GM08714 (cell line): ENCODE data around the gene CRYGN.

Experiments
- H3K4me3 ChIP-seq: fragments of 200-500 bp; sonication (Bioruptor generic); 2 replicates; pipeline ENCODE4 v1.5.1; 2014; ENCODE audit warnings: mild to moderate bottlenecking, low read length, inconsistent platforms
- ZNF274 ChIP-seq: IDR thresholded peaks from 2 replicates; pipeline ENCODE4 v1.6.1; 2012; ENCODE audit warnings: mild to moderate bottlenecking, low read depth, low read length

Gene CRYGN

DNA sequence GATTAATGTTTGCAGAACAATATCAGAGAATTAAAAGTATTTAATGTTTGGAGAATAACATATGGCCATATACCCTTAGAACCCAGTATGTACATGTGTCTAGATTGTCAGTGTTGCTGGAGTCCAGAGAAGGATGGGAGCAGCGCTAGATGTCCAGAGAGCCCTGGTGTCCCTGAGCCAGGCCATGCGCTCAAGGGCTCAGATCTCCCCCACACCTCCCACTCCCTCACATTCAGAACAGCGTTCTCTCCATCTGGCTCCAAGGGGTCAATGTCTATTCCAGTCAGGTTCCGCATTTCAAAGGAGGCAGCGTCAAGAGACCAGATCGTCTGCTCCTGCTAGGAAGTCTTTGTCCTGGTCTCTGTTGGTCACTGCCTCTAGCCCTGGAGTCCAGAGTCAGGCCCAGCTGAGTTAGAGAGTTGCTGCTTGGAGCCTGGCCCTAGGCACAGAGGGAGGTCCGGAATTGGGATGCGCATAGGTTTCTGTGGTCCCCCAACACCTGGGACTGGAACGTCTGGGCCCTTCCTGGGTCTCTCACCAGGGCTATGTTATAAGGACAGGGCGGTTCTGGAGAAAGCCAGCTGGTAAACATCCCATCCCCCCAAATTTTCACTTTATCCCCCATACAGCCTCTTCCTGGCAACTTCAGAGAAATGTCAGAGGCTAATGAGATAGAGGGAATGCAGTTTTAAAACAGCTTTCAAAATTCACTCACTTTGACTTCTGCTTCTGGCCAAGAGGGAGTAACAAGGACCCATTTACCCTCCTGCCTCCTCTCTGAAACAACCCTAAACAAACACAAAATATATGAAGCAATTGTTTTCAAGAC is 23.6 kb downstream of the CRYGN start:
- no peak for TF ChIP-seq ZNF274
- no peak overlapping the region for H3K4me3 ChIP-seq

DNA sequence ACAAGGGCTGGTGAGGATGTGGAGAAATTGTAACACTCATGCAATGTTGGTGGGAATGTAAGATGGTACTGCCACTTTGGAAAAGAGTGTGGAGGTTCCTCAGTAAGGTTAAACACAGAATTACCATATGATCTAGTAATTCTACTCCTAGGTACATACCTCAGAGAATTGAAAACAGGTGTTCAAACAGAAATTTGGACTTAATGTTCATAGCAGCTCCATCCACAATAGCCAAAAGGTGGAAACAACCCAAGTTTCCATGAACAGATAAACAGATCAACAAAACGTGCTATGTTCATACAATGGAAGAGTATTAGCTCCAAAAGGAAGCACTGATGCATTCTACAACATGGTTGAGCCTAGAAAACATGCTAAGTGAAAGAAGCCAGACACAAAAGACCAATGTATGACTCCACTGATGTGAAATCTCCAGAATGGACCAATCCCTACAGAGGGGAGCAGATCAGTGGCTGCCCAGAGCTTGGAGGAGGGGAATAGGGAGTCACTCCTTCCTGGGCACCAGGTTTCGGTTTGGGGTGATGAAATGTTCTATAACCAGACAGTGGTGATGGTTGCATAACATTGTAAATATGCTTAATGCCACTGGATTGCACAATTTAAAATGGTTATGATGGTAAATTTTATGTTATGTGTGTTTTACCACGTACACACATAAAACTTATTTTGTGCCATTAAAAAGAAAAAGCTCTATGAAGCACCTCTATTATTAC is 24.4 kb downstream of the CRYGN start:
- H3K4me3 ChIP-seq = no peak overlapping the region
- TF ChIP-seq ZNF274 = no peak

DNA sequence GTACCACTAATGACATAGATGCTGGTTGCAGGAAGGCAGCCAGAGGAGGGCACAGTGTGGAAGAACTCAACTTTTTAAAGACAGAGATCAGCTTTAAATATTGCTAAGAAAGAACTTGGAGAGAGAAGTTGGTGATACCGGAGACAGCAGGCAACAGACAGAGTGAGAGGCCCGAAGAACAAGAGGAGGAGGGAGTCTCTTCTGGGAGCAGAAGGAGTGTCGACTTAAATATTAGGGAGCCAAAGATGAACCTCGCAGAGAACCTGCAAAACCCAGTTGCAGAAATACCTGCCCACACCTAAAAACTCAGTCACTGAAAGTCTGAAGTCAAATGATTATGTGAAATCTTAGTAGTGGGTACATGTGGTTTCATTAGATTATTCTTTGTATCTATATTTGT is 26.7 kb downstream of the CRYGN start:
- H3K4me3 ChIP-seq = no peak overlapping the region
- no peak for TF ChIP-seq ZNF274

DNA sequence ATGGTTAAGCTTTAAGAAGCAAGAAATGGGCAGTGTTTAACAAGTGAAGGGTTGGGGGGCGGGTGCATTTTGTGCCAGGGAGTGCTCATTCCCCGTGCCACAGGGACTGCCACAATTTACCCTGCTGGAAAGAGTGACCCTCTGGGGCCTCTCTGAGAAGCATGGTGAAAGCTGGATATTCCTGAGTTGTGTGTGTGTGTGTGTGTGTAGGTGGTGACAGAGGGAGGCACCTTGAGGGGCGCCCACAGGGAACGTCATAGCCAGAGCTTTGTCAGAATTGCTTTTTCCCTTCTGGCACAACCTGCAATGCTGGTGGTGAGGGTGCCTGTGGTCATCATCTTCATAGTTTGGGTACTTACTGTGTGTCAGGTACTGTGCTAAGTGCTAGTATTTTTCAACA is 27.6 kb downstream of the CRYGN start:
- TF ChIP-seq ZNF274 = no peak

DNA sequence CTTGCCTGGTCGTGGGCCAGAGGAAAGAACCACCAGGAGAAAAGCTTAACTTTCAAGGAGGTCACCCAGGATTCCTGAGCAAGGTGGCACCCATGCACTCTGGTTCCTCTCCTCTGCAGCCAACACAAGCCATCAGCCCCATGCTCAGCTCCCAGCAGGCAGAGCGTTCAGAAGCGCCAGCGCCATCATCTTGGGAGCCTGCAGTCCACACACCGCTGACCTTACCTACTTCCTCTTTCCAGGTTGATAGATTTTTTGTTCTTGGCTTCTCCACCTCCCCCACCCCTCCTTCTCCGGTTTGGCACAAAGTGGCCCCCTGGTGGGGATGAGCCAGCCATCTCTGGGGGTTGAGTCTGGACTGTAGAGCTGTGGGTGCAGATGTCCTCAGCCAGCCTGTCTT is 28.4 kb downstream of the CRYGN start:
- no peak overlapping the region for H3K4me3 ChIP-seq
- no peak for TF ChIP-seq ZNF274

More for the DNA sequence above, 27.6 kb downstream of the CRYGN start:
- H3K4me3 ChIP-seq = no peak overlapping the region

DNA sequence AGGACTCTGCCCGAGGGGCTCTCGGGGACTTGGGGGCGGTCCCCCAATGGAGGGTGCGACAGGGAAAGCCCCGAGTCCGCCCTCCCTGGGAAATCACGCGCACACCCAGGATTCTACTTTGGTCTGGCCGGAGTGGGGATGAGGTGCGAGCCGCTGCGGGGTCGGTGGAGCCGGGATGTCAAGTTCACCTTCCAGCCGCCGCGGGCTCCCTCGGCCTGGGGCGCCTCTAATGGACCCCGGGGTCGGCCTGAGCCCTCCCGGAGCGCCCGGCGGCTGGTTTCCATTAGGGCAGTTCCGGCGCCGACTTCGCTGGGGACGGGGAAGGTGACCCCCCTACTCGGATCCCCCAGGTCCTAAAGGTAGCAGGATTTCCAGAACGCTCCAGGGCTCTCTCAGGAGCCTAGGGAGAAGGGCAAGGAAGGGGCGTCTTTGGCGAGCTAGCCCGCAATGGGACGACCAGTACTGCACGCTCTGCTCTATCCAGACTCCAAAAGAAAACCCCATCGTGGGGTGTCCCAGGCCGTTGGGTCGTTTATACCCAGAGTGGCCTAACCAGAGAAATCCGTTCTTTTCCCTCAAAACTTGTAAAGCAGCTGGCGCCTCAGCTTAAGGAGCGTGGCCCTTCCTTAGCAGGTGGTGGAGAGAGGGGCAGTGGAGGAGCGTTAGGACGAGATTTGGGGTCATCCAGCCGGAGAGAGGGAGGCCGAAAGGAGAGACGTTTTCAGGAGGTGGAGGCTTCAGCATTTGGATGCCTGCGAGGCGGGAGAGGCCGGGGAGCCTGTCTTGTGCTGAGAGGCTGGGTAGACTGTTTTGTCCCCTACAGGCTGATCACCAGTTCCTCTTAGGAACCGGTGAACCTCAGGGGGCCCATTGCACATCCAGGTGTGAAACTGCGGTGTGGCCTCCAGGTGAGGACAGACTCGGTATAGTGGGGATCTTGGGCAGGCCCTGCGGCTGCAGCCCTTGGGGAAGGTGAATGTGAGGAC is 29.2 kb downstream of the CRYGN start:
- H3K4me3 ChIP-seq = no peak overlapping the region
- no peak for TF ChIP-seq ZNF274

DNA sequence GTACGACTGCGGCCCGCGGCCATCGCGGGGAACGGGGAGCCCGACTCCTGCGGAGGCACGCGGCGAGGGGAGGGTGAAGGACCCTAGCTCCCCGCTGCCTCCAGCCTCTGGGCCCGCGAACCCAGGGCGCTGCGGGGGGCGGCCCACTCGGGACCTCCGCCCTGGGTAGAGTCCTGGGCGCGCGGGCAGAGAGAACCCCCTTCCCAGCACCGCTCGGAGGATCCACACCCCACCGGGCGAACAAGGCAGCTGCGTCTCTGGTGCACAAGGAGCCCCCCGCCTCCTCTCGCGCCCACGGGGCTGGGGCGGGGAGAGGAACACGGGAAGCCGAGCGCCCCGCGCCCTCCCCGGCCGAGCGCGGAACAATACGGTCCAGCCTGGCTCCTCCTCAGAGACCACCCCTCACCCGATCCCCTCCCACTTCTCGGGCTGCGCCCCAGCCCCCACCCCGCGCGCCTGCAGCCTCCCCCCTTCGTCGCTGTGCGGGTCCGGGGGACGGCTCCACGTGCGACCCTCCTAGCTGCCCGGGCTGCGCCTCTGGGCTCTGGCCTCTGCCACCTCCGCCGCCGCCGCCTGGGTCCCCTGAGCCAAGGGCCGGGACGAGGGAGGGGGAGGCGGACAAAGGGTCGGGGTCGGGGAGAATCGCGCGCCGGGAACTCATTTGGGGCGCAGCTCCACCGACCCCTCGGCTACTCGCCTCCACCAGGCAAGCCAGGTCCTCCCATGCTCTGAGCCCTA is 30.1 kb downstream of the CRYGN start, which contains the start of gene WDR86:
WDR86 (minus strand) TSS at position 372 of the 738 bp plus-strand sequence. CDS start 449 bp downstream, outside the sequence.
- no peak for TF ChIP-seq ZNF274
- H3K4me3 ChIP-seq = no peak within 1 kb of the TSS

DNA sequence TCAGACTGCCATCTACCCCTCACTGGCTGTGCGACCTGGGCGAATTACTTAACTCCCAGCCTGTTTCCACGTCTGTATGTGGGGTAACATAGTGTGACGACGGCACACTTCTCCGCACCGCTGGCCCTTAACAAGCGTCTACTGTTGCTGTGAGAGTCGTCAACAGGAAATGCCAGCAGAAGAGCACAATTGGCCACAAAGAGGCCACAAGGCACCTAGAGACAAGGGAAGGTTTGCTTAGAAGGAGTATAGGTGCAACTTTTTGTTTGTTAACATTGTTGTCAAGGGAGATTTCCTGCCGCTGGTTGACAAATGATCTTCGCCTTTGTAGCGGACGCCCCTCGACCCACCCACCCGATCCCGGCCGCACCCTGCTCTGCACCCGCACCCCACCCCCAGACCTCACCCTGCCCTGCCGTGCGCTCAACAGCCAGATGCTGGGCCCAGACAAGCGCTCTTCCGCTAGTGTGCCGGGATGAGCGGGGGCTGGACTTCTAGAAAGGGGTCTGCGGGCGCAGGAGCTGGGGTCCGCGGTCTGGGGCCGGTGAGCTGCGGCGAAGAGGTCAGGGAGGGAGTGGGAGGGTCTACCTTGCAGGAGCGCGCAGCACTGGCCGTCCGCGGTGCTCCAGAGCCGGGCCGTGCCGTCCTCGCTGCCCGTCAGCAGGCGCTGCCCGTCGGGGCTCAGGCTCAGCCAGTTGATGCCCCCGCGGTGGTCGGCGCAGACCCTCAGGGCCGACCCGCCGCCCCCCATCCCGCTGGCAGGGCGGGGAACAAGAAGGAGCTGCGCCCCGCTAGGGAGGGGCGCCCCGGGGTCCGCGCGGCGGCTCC is 30.9 kb downstream of the CRYGN start:
- no peak overlapping the region for H3K4me3 ChIP-seq
- TF ChIP-seq ZNF274 = no peak

DNA sequence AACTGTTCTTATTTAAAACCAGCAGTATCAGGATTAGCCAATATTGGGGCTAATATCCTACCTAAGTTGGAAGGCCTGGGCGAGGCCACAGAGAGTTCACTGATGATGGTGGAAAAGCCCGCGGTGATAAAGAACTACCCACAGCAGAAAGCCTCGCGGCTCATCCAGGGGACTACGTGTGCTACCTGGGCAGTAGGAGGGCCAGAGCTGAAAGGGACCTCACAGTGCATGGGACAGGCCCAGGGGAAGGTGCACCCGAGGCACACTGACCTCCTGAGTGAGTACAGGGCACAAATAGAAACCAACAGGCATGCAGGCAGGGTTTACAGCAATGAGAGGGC is 31.5 kb downstream of the CRYGN start:
- no peak overlapping the region for H3K4me3 ChIP-seq
- no peak for TF ChIP-seq ZNF274

DNA sequence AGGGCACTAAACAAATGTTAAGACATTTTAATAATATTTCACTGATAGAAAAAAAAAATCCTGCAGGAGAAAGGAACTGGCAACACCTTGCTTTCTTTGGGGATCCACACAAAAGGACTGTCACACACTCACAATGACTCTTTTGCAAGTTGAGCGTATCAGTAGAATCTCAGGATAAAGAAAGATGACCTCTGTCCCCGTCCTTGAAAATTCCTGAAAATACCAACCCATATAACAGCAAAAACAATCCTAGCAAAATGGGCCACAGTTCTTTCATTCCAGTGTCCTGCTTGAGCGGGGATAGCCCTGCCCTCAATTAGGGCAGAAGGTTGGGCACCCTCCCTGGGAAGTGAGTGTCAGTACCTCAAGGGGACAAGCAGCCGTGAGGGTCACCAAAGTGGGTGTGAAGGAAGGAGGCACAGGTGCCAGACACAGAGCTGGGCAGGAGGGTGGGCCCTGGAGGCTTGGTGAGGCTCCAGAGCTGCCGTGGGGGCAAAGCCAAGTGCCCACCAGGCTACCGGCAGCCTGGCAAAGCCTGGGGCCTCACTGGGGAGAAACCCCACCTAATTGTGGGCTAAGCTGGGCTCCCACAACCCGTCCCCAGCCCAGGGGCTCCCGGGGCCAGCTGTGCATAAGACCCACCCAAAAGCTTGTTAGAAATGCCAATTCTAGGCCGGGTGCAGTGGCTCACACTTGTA is 32.9 kb downstream of the CRYGN start:
- H3K4me3 ChIP-seq = no peak overlapping the region
- no peak for TF ChIP-seq ZNF274

DNA sequence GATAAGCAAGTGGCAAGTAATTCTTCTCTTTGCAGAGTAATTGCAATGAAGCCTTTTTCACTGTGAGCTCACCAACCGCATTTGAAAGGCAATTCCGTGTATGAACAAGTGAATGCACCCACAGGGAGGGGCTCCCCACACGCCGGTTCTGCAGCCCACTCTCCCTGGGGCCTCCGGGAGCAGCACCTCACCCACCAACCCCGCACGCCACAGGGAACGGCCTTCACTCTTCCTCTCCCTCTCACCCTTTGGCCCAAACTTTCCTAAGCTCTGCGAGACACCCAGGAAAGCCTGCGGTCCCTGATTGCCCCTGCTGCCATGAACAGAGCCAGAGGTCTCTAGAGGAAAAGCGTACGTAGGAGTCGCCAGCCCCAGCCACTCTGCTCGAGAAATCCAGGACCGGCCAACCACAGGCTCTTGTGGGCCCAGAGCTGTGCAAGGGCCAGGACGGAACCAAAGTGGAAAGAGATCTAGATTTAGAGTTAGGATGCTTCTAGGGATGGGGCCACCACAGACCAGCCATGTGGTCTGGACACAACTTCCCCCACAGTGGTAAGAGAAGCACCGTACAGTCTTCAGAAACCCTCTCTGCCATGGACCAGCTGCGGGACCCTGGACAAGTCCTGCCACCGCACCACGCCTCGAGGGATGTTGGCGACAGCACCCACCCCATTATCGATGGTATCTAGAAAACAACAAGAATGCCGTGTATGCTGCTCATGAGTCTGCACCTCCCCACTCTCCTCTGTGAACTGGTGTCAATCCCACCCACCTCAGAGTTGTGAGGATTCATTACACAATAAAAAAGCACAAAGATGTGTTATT is 33.7 kb downstream of the CRYGN start:
- H3K4me3 ChIP-seq = no peak overlapping the region
- TF ChIP-seq ZNF274 = no peak
